NCI-H510A (cell line): ENCODE measurements around the gene ERI3.
A peak's percentile ranks its signal among the peaks of the same experiment; 100 is the strongest.

ENCODE experiments used
- DNase-seq: peaks from one replicate; lab custom pipeline; 2025; lab: John Stamatoyannopoulos, UW

The ERI3 gene

DNA sequence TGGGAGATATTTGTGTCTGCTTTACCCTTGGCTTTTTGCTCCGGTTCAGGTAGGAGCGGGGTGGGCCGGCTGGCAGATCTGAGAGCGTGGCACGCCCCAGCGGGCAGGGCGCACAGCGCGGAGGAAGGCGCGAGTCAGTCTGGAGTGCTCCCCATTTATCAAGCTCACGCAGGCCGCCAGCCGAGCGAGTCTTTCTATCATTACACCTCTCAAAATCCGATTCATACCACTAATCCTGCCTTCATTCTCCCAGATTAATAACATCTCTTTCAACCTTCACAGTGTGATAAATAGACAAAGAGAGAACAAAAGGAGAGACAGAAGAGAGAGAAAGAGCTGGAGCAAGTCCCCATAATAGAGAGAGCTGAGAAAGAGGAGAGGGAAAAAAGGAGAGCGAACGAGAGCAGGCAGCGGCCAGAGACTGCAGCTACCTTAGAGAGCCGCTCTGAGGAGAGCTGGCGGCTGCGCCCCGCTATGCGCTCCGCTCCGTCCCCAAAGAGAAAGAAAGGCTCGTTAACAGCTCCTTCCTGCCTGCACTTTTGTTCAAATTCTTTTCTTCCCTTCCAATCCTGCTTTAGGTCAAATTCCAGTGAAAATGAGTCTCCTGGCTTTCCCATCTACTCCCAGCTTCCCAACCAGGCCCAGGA lies 93.8 kb downstream of the ERI3 start:
- peak; percentile 97 for DNase-seq

DNA sequence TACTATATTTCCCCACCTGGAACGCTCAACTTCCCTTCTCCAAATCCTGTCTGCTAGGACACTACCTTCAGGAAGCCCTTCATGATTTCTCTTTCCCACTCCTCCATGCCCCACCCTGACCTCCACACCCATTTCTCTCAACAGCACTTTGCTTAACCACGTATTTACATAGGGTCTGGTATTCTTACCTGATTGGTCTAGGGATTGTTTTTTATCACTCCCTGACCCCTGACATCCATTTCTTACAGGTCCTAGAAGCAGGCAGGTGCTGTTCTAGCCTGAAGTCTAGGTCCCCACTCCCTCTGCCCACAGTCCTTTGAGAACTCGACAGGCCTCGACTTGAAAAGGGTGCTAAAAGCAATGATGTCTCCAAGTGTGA lies 94.3 kb downstream of the ERI3 start:
- peak; percentile 97 for DNase-seq

DNA sequence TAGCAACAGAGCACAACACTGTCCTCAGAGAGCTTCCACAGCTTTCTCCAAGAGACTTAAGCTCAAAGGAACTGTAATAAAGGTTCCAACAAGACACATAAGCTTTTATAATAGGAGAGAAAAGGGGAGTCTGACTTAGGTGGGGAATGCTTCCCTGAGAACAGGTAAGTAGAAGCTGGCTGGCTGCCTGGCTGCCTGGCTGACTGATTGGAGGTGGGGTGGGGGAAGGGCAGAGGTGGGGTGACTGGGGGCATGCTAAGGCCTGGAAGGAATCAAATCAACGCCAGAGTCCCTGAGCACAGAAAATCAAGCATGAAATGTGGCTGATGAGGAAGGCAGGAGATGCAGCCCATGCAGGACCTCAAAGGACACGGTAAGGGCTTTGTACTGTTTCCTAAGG lies 96.0 kb downstream of the ERI3 start:
- no peak for DNase-seq

DNA sequence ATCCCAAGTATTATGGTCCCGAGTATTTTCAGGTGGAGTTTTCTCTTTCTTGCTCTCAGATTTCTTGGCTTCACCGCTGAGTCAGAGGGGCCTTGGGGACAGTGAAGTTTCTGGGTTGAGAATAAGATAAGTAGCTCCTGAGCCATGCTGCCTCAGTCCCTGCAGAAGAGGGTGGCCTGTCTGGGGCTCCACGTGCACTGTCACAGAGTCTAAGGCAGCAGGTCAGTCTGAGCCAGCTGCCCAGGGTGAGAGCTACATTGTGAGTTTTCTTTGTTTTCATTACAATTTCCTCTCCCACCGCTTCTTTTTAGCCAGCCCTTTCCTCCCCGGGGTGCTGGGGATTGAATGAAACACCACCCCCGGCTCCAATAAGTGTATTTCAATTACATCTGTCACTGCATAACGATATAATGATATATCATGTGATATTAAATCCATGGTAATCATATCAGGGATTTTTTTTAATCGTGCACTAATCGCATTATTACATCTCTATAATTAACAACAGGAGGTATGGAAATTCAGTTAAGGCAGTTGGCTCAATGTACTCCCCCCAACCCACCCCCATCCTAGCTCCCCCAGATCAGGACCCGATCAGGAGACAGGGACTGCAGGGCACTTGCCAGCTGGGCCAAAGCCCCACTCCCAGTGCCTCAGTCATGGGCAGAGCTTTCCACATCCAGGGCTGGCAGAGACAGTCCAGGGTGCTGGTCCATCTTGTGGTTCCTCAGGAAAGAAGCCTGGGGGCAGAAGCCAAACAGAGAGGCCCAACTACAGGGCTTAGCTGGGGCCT lies 98.1 kb downstream of the ERI3 start:
- no peak for DNase-seq

DNA sequence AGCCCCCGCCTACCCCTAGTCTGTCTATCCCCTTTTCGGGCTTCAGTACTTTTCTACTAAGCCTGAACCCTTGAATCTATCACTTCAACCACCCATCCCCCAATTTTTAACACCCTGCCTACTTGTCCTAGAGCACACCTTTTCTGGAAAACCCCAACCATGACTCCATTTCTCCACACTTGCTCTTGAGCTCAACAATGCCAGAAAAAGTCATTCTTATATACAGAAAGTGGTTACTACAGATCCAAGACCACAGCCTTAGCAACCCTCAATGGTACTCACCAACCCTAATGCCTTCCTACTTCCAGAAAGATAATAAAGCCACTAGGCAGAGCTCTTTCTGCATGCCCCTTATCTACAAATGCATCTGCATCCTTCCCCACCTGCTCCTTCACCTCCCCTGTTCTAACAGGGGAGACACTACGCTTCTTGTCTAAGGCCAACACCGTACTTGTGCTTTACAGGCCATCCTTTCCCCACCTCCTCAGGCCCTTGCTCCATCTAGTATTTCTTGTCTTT lies 100.6 kb downstream of the ERI3 start:
- no peak for DNase-seq

DNA sequence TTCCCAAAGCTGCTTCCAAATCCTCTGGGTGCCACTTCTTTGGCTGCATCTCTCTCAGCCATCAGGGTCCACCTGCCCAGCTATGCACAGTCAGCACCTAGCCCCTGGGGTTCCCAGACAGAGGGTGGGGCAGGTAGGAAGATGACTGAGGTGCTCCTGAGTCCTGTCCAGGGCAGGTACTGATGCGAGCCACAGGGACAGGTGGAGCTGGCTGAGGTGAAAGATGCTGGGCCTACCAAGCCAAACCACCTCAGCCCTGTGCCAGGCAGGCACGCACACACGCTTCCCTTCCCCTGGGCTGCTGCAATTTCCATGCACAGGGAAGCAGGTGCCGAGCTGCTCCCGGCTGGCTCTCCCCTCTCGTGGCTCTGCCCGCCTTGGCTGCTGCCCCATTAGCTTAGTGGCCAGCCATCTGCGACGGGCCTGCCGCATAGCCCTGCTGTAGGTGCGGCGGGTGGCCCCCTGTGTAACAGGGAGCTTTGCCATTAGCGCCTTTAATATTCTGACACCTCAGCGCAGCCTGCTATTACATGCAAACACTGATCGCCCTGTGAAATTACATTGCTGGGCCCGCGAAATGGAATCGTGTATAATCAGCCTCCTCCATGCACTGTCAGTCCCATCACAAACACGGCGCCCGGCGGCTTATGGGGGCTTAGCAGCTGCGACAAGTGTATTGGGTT lies 102.9 kb downstream of the ERI3 start:
- DNase-seq: peak; percentile 73

DNA sequence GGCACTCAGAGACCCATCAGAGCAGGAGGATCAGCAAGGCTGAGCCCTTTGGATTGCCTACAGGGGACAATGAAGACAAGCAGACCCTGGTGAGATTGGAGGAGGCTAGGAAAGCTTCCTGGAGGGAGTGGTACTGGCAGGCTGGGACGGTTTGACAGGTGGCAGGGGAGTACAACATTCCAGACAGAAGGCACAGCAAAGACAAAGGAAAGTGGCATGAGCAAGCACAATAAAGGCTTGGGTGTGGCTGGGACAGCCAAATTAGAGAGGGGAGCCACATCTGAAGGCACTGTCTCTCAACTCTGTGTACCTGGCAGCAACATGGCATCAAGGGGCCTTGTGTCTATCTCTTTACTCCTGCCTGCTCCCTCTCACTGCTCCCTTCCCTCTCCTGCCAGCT lies 103.6 kb downstream of the ERI3 start:
- no peak for DNase-seq

DNA sequence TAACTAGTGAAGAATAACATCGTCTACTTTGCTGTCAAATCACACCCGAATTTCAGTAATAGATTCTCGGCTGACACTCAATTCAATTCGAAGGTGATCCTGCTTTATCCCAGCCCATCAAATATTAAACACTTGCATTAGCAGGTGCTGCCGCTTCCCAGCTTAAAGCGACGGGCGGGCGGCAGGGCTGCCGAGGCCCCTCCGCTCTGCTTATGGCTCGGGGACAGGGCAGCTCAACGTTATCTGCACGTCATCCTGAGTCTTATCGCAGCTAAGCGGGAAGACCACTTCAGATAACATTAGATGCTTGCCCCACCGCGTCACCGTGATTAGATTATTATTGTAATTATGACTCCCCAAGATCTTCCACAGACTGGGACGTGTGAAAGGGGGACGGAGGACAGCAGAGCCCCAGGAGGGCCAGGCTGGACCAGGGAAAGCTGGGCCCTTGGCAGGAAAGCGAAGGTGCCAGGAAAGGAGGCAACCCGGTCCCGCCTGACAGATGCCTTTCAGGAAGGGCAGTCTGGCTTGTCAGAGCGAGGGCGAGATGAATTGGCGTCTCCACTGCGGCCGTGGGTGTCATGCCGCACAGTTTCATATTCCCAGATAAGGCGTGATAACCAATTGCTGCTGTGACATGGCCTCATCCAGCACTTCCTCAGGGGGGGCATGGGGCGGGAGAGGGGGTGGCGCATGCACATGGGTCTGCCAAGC lies 104.8 kb downstream of the ERI3 start:
- peak; percentile 44 for DNase-seq

DNA sequence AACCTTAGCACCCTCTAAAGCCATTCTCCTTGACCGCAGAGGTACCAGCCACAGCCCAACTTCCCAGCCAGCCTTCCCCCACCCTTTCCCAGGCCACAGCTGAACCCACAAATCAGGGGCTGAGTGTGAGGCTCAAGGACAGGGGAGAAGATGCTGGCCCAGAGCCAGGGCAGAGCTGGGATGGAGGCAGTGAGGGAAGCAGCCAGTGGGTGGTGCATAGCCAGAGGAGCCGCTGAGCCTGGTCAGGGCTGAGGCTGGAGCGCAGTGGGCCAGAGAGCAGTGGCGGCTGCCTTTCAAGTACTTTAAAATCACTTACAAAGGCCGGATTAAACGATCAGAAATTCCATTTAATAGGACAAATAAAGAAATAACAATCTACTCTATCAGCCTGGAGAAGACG lies 105.5 kb downstream of the ERI3 start:
- peak; percentile 96 for DNase-seq

DNA sequence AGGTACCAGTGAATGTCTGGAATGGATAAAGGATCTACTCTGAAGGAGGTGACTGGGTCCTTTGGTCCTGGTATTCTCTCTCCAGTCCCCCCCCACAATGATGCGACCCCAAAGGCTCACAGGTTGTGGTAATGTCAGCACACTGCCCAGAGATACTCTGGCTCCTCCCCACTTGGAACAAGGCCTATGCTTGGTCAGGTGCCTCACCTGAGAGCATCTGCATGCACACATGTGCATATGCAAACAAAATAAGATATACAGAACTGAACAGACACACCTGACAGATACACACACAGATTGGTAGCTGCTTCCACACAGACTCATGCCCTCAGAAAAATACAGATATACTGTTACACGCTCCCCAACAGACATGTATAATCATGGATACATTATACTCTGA lies 108.3 kb downstream of the ERI3 start:
- peak; percentile 81 for DNase-seq

DNA sequence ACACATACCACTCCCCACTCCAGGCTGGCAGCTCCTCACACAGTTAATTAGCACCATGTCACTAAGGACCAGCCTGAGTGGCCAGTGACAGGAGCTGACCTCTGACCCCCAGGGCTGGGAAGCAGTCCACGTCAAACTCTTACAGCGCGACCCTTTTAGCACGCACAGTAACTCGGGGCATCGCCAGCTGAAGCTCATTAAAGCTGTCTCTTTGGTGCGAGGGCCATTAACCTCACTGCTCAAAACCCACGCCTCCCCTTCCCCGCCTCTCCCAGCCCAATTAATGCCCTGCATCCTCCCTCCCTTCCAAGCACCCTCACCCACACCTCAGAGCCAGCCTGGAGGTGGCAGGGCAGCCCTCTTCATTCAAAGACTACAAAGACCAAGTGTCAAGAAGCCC lies 110.1 kb downstream of the ERI3 start:
- DNase-seq: no peak

DNA sequence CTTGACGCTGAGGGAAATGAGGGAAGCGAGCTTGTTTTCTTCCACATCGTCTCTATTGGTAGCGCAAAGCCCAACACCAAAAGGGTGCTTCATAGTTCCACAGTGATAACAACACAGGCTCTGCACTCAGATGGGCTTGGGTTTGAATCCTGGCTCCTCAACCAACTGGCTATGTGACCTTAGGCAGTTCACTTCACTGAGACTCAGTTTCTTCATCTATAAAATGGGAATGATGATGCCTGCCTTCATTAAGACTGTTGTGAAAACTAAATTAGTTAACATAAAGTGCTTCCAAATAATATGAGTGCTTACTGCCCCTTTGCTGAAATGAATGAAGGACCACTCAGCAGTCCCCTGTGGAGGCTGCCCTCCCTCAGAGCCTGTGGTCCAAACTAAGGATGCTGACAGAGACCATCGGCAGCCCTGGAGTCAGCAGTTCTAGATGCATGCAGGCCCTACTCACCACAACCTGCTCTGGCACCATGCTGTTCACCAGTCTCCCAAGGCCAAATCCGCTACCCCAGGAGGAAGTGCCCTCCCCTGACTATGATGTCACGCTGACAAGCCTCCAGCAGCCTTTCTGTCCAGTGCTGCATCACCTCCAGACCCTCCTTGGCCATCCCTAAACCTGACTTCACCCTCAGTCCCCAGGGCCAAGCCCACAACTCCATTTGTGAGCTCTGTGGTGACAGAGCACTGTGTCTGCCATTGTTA lies 111.1 kb downstream of the ERI3 start:
- no peak for DNase-seq

DNA sequence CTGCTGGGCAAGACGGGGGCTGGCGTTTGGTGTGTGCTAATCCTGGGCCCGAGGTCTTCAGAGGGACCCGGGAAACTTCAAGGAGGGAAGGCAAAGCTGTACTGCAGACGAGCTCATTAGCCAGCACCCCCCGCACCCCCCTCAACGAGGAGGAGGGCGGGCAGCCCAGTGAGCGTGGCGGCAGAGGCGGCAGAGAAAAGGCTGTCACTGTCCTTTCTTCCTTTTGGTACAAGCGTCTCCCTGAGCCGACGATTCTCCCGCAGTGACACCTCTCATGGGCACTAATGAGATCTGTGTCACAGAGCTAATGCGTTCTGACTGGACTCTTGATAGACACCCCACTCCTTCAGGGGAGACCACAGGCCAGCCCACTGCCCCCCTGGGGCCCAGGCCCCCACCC lies 112.3 kb downstream of the ERI3 start:
- no peak for DNase-seq

DNA sequence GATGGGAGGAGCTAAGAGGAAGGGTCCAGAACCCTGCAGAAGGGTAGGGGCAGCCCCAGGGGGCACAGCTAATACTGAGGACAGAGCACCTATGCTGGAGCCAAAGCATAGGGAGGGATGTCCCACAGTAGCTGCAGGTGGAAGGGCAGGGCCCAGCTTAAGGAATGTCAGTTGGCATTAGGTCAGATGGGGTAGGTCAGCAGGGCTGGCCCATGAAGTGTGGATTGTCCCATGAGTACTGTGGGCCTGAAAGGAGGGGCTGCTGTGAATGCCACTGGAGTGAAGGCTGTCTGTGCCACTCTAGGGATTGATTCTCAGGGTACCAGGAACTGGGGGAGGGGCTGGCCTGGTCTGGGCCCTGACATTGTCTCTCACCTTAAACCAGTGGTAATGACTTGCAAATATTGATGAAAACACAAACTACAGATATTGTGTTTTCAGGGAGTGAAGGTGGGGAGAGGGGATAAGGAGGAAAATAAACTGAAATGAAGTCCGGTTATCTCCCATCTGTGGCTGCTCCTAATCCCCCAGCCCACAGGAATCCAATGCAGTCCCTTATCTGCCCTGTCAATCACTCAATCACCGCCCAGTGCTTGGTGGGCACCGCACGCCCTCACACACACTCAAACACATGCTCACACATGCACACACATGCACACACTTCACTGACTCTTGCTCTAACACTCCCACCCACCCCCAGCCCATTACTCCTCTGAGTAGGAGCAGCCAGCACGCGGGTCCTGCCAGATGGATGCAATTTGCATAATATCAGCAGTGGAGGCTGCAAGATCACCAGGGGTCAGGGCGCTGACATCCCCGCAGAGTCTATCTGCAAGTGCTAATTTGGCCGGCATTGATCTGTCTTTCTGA lies 114.0 kb downstream of the ERI3 start:
- DNase-seq: no peak

DNA sequence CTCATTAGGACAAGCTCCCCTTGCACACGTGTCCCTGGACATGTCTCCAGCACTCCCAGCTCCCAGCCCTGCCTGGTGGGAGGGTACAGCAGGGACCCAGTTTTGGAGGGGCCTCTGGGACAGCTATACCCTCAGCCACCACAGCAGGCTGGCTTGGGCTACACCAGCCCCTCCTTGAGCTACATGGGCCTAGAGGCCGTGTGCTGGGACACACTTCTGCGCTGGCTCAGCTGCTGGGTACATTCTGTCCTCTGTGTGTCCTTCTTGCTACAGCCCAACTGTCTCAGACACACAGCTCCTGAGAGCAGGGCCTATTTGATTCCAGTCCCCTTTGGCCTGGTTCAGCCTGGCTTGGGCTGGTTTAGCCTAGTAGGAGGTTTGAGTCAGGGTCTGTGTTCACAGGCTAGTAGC lies 115.1 kb downstream of the ERI3 start:
- DNase-seq: no peak

DNA sequence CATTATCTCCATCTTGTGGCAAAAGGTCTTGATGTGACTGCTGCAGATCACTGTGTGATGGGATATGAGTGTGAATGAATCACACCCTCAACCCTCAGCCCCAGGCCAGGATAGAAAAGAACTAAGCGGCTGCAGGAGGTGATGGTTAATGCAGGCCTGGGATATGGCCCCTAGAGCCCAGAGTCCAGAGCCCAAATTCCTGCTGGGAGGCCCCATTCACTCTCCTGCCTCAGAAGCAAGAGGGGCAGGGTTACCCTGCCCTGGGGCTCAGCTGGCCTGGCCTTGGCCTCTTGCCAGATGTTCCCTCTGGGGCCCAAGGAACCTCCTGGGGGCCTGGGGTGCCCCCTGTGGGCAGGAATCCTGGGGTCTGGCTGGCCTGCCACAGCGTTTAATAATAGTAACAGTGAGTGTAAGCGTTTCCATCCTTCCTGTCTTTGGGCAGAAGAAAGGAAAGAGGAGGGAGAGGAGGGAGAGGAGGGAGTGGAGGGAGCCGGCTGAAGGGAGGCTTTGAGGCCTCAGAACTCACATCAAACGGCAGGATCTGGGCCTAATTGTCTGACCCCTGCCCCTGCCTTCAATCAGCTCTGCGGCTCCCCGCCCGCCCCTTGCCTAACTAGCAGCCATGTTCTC lies 115.6 kb downstream of the ERI3 start:
- DNase-seq: no peak

DNA sequence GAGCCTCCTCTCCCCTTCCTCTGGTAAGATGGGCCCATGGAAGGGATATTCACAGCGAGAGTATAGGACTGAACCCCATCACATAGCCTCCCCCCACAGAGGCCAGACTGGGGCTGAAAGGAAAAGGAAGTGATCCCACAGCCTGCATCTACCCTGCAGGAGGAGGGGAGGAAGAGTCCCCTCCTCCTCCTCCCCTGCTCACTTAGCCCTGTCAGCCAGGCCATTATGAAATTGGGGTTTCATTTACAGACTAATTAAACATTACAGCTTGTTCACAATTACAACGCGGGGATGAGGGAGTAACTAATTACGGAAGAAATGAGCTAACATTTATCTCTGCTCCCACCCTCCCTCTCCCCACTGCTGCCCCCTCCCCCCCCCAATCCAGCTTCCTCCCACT lies 116.4 kb downstream of the ERI3 start:
- DNase-seq: no peak

DNA sequence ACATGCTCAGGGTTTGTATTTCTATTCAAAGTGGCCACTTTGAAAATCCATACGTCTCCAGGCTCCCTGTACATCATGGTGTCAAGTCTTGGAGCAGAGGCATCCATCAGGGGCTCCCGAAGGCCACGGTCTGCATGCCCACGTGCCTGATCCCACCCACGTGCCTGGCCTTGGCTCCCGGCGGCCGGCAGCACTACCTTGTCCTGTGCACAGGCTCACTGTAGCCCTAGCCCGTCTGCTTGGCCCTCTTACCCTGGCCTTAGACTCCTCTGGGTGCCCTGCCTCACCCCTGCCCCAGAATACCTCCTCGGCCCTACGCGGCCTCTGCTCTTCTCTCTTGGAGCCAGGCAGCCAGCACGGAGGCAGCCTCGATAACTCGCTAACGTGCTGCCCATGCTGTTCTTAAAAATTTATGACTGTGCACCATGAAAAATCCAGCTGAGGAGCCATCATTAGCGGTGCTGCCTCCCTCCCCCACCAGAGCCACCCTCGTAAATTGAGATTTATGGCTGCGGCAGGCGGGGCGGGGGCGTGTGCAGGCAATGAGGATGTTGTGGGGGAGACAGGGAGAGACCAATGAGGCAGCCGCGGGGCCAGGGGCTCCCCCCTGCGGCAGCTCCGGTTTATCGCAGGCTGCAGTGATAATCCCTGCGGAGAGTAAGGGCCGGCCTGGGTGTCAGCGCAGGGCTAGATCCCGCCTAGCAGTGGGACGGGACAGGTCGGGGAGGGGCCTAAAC lies 117.2 kb downstream of the ERI3 start:
- peak; percentile 82 for DNase-seq

DNA sequence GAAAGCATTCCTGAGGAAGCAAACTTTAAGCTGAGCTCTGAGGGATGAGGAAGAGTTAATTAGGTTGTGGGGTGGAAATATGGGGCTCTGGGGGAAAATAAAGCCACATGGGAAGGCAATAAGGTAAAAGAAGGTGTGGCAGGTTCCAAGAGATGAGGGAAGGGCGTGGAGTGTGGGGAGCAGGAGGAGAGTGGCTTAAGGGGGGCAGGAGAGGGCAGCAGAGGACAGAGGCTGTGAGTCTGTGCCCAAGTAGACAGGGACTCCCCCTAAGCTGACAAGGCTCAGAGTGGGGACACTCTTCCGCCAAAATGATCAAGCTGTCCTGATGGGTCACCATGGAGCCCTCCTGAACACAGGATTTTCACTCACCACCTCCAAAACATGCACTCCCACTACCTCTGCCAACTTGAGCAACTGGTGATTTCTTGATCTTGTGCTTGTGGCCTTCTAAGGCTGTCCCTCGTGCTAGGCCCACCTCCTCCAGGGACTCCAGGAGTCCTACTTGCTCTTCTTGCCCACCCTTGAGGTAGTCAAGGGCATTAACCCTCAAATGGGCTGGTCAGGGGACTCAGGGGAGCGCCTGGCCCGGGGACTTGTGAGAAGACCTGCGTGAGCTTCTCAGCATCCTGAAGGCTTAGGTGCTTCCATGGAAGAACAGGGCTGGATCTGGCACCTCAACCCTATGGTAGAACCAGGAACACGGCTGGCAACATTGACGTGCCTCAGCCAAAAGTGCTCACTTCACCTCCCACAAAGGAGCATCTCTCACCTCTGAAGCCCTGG lies 118.4 kb downstream of the ERI3 start:
- DNase-seq: no peak
